Measurements from ENCODE around the gene TFDP1.

Gene TFDP1

GRCh38 chr13:113634279-113635047 is 49.9 kb downstream of the TFDP1 start:
- no peak for DNase-seq (ENCODE audit: low read depth)

GRCh38 chr13:113635048-113635420 is 50.5 kb downstream of the TFDP1 start:
- DNase-seq (ENCODE audit: low read depth), result no peak

GRCh38 chr13:113635709-113636108 is 51.2 kb downstream of the TFDP1 start:
- no peak for DNase-seq (ENCODE audit: low read depth)

GRCh38 chr13:113636266-113636963 is 51.9 kb downstream of the TFDP1 start:
- DNase-seq (ENCODE audit: low read depth), result no peak

GRCh38 chr13:113637262-113638160 is 53.0 kb downstream of the TFDP1 start:
- no peak for DNase-seq (ENCODE audit: low read depth)

DNA sequence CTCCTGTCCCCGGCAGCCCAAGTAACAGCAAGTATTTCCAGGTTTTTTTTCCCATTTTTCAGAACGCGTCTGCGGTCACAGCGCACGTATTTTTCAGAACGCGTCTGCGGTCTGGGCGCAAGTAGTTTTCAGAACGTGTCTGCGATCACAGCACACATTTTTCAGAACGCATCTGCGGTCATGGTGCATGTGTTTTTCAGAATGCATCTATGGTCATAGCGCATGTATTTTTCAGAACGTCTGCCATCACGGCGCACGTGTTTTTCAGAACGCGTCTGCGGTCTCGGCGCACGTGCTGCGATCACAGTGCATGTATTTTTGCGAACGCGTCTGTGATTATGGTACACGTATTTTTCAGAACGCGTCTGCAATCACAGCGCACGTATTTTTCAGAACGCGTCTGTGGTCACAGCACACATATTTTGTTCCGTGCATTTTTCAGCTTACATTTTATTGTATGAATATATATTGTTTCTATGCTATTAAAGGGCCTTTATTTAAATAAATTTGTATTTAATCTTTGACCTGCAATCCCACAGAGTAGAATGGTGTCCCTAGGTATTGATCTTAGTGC is 53.7 kb downstream of the TFDP1 start:
- DNase-seq (ENCODE audit: low read depth), result no peak

- no peak for DNase-seq (ENCODE audit: low read depth)
Observed at GRCh38 chr13:113638806-113639205, 54.3 kb downstream of the TFDP1 start.

- no peak for DNase-seq (ENCODE audit: low read depth)
Observed at GRCh38 chr13:113639616-113640262, 55.2 kb downstream of the TFDP1 start.

GRCh38 chr13:113641426-113641825 is 56.9 kb downstream of the TFDP1 start:
- DNase-seq (ENCODE audit: low read depth), result no peak

DNA sequence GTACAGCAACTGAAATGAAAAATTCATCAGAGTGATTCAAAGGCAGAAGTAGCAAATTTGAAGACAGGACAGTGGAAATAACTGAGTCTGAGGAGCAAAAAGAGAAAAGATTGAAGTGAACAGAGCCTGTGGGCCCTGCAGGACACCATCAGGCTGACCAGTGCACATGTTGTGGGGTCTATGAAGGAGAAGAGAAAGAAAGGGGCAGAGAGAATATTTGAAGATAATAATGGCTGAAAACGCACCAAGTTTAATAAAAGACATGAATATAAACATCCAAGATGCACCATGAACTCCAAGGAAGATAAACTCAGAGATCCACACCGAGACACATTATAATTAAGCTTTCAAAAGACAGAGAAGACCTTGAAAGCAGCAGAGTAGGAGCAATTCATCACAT is 58.0 kb downstream of the TFDP1 start:
- no peak for DNase-seq (ENCODE audit: low read depth)

DNA sequence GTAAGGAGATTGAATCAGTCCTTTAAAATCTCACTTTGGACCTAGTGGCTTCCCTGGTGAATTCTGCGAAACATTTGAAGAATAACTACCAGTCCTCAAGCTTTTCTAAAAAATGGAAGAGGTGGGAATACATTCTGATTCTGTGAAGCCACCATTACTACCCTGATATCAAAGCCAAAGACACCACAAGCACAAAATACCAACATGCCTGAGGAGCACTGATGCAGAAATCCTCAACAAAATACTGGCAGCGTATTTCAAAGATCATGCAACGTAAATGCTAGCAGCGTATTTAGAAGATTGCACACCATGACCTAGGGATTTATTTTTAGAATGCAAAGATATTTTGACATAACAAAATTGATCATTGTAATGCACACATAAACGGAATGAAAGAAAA is 59.0 kb downstream of the TFDP1 start:
- no peak for DNase-seq (ENCODE audit: low read depth)

DNA sequence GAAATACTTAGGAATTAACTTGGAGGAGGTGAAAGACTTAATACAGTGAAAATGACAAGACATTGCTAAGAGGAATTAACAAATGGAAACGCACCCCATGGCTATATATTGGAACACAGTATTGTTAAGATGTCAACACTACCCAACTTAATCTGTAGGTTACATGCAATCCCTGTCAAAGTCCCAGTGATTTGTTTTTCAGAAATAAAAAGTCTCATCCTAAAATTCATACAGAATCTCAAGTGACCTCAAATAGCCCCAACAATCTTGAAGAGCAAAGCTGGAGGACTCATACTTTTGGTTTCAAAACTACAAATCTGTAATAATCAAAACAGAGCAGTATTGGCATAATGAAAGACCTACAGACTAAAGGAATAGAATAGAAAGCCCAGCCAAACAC is 60.2 kb downstream of the TFDP1 start:
- DNase-seq (ENCODE audit: low read depth), result no peak

GRCh38 chr13:113645329-113645728 is 60.8 kb downstream of the TFDP1 start:
- DNase-seq (ENCODE audit: low read depth), result no peak

DNA sequence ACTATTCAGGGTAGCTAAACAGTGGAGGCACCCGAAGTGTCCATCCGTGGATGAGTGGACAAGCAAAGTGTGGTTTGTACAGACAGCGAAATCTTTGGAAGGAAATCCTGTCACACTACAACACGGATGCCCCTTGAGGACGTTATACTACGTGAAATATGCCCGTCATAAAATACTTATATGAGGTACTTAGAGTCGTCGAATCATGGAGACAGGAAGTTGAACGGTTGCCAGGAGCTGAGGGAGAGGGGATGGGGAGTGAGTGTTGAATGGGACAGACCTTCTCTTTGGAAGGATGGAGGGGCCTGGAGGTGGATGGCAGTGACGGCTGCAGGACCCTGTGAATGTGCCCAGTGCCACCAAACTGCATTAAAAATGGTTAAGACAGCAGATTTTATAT is 61.8 kb downstream of the TFDP1 start:
- DNase-seq (ENCODE audit: low read depth), result no peak

GRCh38 chr13:113646921-113647340 is 62.4 kb downstream of the TFDP1 start:
- no peak for DNase-seq (ENCODE audit: low read depth)

DNA sequence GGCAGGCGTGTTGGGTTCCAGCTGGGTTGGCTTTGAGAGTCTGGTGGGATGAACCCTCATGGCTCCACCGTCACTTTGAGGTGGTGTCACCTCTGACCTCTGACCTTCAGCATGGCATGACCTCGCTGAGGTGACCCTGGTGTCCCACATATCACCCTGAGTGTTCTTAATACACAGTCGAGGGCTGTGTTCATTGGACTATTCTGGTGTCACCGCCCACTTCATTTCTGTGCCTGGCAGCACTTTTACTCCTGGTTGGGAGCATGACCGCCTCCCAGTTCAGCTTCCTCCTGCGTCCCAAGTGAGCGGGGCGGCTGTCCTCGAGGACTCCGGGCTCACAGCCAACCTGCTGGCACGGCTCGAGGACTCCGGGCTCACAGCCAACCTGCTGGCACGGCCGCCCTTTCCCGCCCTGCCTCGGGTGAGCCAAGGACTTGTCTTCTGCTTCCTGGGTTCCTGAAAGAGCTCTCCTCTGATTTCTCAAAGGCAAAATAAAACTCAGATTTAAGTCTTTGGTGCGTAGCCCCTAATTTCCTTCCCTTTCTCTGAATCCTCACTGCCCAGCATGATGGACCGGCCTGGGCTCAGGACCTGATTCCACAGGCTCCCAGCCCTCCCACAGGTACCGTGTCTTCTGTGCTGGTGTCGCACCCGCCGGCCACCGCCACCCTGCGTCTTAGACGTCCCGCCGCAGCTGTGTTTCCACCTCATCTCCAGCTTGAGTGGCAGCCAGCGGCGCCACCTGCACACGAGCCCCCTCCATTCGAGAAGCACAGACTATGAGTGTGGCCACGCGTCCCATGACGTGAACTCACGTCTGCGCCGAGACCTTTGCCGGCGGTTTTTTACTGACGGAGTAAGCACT is 63.0 kb downstream of the TFDP1 start:
- DNase-seq (ENCODE audit: low read depth), result peak; percentile 21

- DNase-seq (ENCODE audit: low read depth), result no peak
Observed at GRCh38 chr13:113648216-113648610, 63.7 kb downstream of the TFDP1 start.

GRCh38 chr13:113649212-113649611 is 64.7 kb downstream of the TFDP1 start:
- no peak for DNase-seq (ENCODE audit: low read depth)

DNA sequence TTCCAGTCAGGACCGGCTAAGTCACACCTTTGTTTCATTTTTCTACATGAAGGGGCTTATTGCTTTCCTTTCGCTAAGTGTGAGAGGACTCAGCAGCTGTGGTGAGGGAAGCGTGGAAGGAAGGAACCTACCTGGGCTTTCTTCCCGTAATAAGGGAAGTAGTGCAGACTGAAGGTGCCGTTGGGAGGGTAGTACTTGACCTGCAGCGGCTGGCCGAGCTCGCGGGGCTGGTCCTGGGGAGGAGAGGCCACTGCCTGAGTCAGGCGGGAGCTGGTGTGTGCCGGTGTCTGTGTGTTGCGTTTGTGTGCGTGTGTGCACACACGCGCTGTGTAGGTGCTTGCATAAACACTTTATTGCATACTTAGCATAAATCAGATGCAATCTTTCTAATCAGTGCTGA is 65.7 kb downstream of the TFDP1 start:
- no peak for DNase-seq (ENCODE audit: low read depth)

DNA sequence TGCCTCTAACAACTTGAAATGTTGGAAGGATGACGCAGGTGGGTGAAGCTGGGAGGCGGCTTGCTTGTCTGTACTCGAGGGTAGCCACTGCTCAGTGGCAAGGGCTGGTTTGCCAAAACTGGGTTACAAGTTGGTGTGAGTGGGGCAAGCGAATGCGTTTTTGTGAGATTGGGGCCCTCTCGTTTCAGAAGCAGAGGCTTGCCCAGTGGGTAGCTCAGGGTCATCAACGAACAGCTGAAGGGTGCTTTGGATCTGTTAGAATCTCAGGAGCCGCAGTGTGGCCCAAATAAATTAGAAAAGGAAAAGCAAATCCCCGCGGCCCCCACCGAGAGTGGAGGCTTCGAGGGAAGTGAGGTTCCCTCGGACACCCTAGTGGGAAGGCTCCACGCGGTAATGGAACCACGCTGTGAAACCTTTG is 66.2 kb downstream of the TFDP1 start:
- no peak for DNase-seq (ENCODE audit: low read depth)

Measured in stromal cell of bone marrow (primary cell).